Mucosa of descending colon (tissue), 3 donors: Measurements from ENCODE around the gene MYLIP. TPM values are rescaled to one million over a fixed set of nuclear protein-coding genes. Genes with fewer than 3 reads are reported as not detected.

ENCODE experiments used
- ATAC-seq: fragments of 200-7000 bp; cut with Tn5 transposase; one replicate; pipeline ENCODE4 v1.9.1; 2020; ENCODE audit warnings: mild to moderate bottlenecking, moderate library complexity
- DNase-seq, 3 donors: peaks; one replicate each; pipeline ENCODE4 v3.0.0-alpha.2; 2020
- H3K36me3 ChIP-seq: fragments of 200-600 bp; one replicate; pipeline ENCODE4 v1.8.0; 2021; ENCODE audit warnings: low read depth, mild to moderate bottlenecking
- H3K4me1 ChIP-seq: fragments of 200-600 bp; one replicate; pipeline ENCODE4 v1.8.0; 2021; ENCODE audit warnings: low read depth, mild to moderate bottlenecking
- H3K4me3 ChIP-seq: fragments of 200-600 bp; one replicate; pipeline ENCODE4 v1.8.0; 2021; ENCODE audit warnings: mild to moderate bottlenecking
- H3K9me3 ChIP-seq: fragments of 200-600 bp; one replicate; pipeline ENCODE4 v1.8.0; 2021; ENCODE audit warnings: mild to moderate bottlenecking
- intact Hi-C, 2 donors: fragments of 100-400 bp; cut with DNase I in 1 of 2; cut with micrococcal nuclease in 1 of 2; formaldehyde crosslinking; loops; one replicate each; pipeline versions ENCODE4 v1.11.0 to v1.11.1; 2022; cut with DNase I, micrococcal nuclease
- total RNA-seq, 3 donors: library from RNA; stranded (reverse); fragmentation: NEBNext Ultra II Directional in 2 of 3; extraction: Animal tissue kit (Norgen Biotek cat#: 25700) in 2 of 3; gene quantifications; one replicate each; pipeline versions ENCODE4 v1.2.1 to v1.2.4, GENCODE V29; 2021 to 2023
- TF ChIP-seq, protein P1 (sequence below): fragments of 200-600 bp; IDR thresholded peaks from one replicate; pipeline ENCODE4 v1.8.0; 2022; ENCODE audit warnings: antibody characterized with exemption, mild to moderate bottlenecking
- donor health status: DM: no; HTN: no; CAD: no; lungs with moderate emphysema.
- donor health status: DM: no; HTN: no; CAD: no.
- donor health status: DM: no; HTN: yes; CAD: no.

The MYLIP gene
- total RNA-seq, 3 donors from 2014 or later, result 22.7 to 64.4 (median 40.3) TPM

DNA sequence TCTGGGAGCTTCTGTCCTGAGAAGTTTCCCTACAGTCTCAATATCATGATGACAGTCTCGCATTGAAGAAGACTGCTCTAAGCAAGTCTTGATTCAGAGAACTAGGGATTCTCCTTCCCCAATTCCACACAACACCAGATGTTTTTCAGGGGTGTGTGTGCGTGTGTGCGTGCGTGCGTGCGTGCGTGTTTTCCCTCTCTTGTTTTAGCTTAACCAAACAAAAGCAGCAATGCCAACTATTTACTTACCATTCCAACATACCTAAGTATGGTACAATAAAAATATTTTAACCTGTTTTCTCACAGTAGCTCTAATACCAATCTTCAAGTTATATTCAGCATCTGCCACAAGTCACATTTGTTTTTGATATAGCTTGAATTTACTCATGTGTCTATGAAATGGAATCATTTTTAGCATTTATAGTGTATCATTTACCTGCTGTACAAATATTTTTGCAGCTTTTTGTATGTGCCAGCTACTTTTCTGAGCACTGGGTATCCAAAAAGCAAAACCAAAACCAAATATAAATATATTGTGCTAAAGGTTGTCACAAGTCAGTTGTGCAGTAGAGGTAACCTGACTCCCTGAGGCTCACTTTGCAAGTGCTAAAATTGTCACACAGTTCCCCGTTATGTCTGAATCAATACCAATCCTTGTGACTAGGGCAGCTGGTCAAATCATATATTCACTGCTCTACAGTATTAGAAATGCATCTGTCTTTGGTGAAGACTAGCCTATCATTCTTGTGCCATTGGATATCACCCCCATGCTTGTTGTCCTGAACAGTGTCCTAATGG lies 21.7 kb upstream of the MYLIP start:
- DNase-seq (no peak), ATAC-seq (no peak)
- intact Hi-C loops, result no loop called here
- H3K4me1 ChIP-seq, result no peaks in the 10 kb centered on the region
- no peaks in the 10 kb centered on the region for H3K9me3 ChIP-seq
- TF ChIP-seq, protein P1, sequence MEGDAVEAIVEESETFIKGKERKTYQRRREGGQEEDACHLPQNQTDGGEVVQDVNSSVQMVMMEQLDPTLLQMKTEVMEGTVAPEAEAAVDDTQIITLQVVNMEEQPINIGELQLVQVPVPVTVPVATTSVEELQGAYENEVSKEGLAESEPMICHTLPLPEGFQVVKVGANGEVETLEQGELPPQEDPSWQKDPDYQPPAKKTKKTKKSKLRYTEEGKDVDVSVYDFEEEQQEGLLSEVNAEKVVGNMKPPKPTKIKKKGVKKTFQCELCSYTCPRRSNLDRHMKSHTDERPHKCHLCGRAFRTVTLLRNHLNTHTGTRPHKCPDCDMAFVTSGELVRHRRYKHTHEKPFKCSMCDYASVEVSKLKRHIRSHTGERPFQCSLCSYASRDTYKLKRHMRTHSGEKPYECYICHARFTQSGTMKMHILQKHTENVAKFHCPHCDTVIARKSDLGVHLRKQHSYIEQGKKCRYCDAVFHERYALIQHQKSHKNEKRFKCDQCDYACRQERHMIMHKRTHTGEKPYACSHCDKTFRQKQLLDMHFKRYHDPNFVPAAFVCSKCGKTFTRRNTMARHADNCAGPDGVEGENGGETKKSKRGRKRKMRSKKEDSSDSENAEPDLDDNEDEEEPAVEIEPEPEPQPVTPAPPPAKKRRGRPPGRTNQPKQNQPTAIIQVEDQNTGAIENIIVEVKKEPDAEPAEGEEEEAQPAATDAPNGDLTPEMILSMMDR, result no peak
- no peak overlapping the region for H3K4me3 ChIP-seq
- no peaks in the 10 kb centered on the region for H3K36me3 ChIP-seq

DNA sequence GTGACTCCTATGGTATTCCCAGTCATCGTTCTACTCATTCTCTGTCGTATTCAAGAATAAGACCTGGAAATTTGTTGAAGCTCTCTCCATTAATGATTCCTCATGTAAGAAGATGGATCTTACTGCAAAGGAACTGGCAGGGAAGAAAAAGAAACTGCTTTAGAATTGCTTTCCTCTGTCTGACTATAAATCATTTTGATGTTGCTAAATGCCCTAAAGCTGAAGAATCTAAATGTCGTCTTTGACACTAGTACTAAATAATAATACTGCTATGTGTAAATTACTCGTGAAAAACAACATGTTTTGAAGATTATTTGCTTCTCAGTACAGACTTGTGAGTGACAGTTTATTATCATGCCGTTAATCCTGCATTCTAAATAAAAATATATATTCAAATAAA lies 20.5 kb upstream of the MYLIP start:
- Histone ChIP-seq H3K9me3 (no peaks in the 10 kb centered on the region), H3K4me1 (no peaks in the 10 kb centered on the region), H3K36me3 (no peaks in the 10 kb centered on the region), H3K4me3 (no peak overlapping the region)
- ATAC-seq (no peak), DNase-seq (no peak)
- TF ChIP-seq, protein P1, result no peak
- intact Hi-C loops, result no loop called here

DNA sequence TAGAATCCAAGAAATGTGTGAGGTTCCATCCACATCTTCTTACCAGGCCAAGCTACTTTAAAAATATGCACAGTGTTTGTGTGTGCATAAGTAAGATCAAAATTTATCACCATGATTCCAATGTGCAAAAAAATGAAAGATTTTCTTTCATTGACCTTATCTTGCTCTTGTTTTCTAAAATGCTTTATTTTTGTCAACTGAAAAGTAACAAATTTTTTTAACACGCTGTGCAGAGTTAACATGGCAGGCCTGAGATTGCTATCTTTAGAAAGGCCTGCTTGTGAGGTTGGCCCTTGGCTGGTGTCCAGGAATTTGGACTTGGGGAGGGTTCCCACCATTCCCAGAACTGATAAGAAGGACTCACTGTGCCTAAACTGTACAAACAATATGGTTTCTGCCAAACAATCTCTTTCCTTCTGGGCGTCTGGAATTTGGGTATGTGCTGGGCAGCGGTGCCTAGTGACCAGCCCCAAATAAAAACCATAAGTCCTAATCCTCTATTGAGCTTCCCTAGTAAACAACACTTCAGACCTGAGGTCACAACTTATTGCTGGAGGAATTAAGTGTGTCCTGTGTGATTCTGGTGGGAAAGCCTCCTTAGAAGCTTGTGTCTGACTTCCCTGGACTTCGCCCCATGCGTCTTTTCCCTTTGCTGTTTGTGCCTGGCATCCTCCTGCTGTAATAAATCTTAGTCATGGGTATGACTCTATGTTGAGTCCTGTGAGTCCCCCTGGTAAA lies 19.8 kb upstream of the MYLIP start:
- no peak overlapping the region for H3K4me3 ChIP-seq
- DNase-seq (no peak), ATAC-seq (peak; percentile 77)
- H3K36me3 ChIP-seq, result no peaks in the 10 kb centered on the region
- H3K4me1 ChIP-seq, result no peaks in the 10 kb centered on the region
- no peaks in the 10 kb centered on the region for H3K9me3 ChIP-seq
- intact Hi-C loops, result no loop called here
- TF ChIP-seq, protein P1, result no peak

DNA sequence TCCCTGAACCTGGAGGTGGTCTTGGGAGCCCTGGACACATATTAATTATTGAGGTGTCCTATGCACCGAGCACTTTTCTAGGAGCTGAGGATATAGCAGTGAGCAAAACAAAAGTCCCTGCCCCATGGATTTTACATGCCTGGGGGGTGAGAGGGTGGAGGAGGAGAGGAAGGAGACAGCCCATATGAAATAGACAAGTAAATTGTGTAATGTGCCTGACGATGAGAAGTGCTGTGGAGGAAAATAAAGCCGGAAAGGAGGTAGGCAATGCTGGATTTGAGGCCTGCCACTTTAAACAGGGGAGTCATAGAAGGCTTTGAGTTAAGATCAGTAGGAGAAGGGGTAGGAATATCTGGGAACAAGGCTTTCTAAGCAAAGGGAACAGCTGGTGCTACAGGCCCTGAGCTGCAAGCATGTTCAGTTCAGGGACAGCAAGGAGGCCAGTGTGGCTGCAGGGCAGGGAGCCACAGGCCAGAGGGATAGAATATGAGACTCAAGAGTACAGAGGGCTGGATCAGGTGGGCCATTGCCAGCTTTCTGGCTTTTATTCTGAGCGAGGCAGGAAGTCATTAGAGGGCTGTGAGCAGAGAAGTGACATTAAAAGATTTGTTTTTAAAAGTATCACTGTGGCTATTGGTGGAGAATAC lies 19.1 kb upstream of the MYLIP start:
- Histone ChIP-seq H3K9me3 (no peaks in the 10 kb centered on the region), H3K4me1 (no peaks in the 10 kb centered on the region), H3K36me3 (no peaks in the 10 kb centered on the region), H3K4me3 (no peak overlapping the region)
- TF ChIP-seq, protein P1, result no peak
- intact Hi-C loops, result no loop called here
- DNase-seq (no peak), ATAC-seq (no peak)

DNA sequence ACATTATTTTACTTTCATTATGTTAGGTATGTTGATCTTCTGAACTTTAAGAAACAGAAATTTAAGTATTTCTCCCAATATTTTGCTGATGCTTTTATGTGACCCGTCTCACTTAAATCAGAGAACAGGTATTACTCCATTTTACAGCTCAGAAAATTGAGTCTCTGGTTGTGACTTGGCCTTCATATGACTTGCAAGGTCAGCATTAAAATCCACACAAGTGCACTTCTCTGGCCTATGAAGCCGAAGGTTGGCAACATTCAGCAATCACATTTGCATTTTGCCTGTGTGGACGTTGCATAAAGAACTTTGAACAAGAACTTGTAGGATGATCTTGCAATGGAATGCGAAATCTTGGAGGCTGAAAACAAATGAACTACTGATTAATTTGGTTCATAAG lies 10.1 kb upstream of the MYLIP start:
- TF ChIP-seq, protein P1, result no peak
- H3K36me3 ChIP-seq, result no peaks in the 10 kb centered on the region
- intact Hi-C loops, result no loop called here
- no peak for ATAC-seq
- no peaks in the 10 kb centered on the region for H3K4me1 ChIP-seq
- no peaks in the 10 kb centered on the region for H3K9me3 ChIP-seq
- no peak for DNase-seq
- no peak overlapping the region for H3K4me3 ChIP-seq
